Activated CD4-positive, alpha-beta T cell treated with anti-CD3 and anti-CD28 coated beads for 24 hours (primary cell): ENCODE results near the gene IFI35.
"Not testable (repeated sequence)": the region's sequence is repeated elsewhere in the genome, so short reads cannot be mapped to it uniquely, and the experiment has no call there.

Experiments
- DNase-seq, 2 donors: peaks; one replicate each; pipeline ENCODE4 v3.0.0-alpha.2; 2020; ENCODE audit warnings: low read depth in 2 of 2

The IFI35 gene

GRCh38 chr17:43024407-43025289 lies 18.1 kb downstream of the IFI35 start, which contains the start of gene RND2:
Gene RND2, plus strand, starts transcription at chr17:43025231. Its CDS starts 117 bp downstream, at chr17:43025348.
- peak; percentile 59 to 70 for DNase-seq

- DNase-seq, result no peak
These were observed 18.7 kb downstream of the IFI35 start for GRCh38 chr17:43025290-43025657.

GRCh38 chr17:43025766-43026537 lies 19.4 kb downstream of the IFI35 start:
- no peak for DNase-seq

GRCh38 chr17:43026595-43026994 lies 20.0 kb downstream of the IFI35 start:
- no peak for DNase-seq

- DNase-seq, result no peak
These were observed 20.8 kb downstream of the IFI35 start for GRCh38 chr17:43027091-43028032.

- DNase-seq, result no peak
These were observed 21.8 kb downstream of the IFI35 start for GRCh38 chr17:43028221-43028861.

- no peak for DNase-seq
These were observed 23.7 kb downstream of the IFI35 start for GRCh38 chr17:43030137-43030767.

GRCh38 chr17:43031666-43032065 lies 25.1 kb downstream of the IFI35 start:
- DNase-seq, result no peak

- no peak for DNase-seq
These were observed 27.6 kb downstream of the IFI35 start for GRCh38 chr17:43033948-43034881.

- no peak for DNase-seq
These were observed 28.3 kb downstream of the IFI35 start for GRCh38 chr17:43034894-43035293.

GRCh38 chr17:43039646-43040045 lies 33.1 kb downstream of the IFI35 start:
- no peak for DNase-seq

GRCh38 chr17:43040655-43041054 lies 34.1 kb downstream of the IFI35 start:
- DNase-seq, result no peak

- DNase-seq, result no peak
These were observed 35.5 kb downstream of the IFI35 start for GRCh38 chr17:43042025-43042628.

- no peak for DNase-seq
These were observed 36.7 kb downstream of the IFI35 start for GRCh38 chr17:43043307-43043706.

- DNase-seq, result no peak
These were observed 37.4 kb downstream of the IFI35 start for GRCh38 chr17:43044024-43044423.

- no peak for DNase-seq
These were observed 45.4 kb downstream of the IFI35 start for GRCh38 chr17:43051969-43052368.

GRCh38 chr17:43053008-43053407 lies 46.4 kb downstream of the IFI35 start:
- DNase-seq, result not testable (repeated sequence)

- DNase-seq, result no peak
These were observed 49.5 kb downstream of the IFI35 start for GRCh38 chr17:43056051-43056450.

- no peak for DNase-seq
These were observed 56.5 kb downstream of the IFI35 start for GRCh38 chr17:43062984-43063638.
